Fibroblast of pulmonary artery (primary cell): ENCODE data around the gene TRIM45.
"Not testable (repeated sequence)": the region's sequence is repeated elsewhere in the genome, so short reads cannot be mapped to it uniquely, and the experiment has no call there.

Experiments used
- DNase-seq: peaks from one replicate; pipeline ENCODE4 v3.0.0-alpha.2; 2010; ENCODE audit warnings: low read depth
- H3K4me3 ChIP-seq: replicated peaks from 2 replicates; pipeline ENCODE4 v1.5.1; 2011; ENCODE audit warnings: low read depth, mild to moderate bottlenecking, control low read depth, low read length, moderate library complexity
- TF ChIP-seq, protein P1 (sequence below): IDR thresholded peaks from 2 replicates; pipeline ENCODE4 v1.5.1; 2011; ENCODE audit warnings: mild to moderate bottlenecking, control low read depth, low read length, inconsistent platforms; ENCODE audit errors: missing control alignments

The TRIM45 gene

DNA sequence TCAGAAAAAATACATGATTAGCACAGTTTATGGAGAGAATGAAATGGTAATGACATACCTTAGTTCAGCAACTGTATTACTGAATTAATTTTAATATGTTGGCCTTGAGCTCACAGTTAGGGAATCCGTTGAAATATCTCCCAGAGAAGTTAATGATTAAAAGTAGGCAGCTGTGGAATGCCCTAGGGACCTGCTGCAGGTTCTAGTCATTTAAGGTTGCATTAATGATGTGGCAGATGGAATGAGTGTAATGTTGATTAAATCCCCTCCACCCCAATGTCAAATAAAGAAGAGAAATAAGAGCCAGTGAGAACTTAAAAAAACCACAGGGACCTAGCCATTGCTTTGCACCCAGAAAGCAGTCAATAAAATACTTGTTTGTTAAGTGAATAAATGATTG, 40.3 kb upstream of the TRIM45 start:
- DNase-seq, result no peak
- no peak overlapping the region for H3K4me3 ChIP-seq
- TF ChIP-seq, protein P1, sequence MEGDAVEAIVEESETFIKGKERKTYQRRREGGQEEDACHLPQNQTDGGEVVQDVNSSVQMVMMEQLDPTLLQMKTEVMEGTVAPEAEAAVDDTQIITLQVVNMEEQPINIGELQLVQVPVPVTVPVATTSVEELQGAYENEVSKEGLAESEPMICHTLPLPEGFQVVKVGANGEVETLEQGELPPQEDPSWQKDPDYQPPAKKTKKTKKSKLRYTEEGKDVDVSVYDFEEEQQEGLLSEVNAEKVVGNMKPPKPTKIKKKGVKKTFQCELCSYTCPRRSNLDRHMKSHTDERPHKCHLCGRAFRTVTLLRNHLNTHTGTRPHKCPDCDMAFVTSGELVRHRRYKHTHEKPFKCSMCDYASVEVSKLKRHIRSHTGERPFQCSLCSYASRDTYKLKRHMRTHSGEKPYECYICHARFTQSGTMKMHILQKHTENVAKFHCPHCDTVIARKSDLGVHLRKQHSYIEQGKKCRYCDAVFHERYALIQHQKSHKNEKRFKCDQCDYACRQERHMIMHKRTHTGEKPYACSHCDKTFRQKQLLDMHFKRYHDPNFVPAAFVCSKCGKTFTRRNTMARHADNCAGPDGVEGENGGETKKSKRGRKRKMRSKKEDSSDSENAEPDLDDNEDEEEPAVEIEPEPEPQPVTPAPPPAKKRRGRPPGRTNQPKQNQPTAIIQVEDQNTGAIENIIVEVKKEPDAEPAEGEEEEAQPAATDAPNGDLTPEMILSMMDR, result no peak

GRCh38 chr1:117151305-117151704, 29.8 kb upstream of the TRIM45 start:
- not testable (repeated sequence) for H3K4me3 ChIP-seq, DNase-seq

DNA sequence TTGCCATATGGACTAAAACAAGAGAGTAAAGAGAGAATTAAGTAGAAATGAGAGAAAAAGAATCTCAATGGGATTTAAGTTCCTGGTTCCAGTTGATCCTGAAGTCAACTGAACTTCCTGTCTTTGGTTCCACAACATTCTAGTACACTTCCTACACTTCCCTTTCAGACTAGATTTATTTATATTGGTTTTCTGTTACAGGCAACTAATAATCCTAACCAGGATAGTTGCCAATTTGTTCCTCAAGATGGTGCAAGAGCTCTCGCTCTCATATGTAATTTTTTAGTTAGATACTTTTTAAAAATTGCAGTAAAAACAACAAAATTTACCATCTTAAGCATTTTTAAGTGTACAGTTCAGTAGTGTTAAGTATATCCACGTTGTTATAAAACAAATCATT, 28.8 kb upstream of the TRIM45 start:
- TF ChIP-seq, protein P1, result no peak
- no peak for DNase-seq
- H3K4me3 ChIP-seq, result no peak overlapping the region

DNA sequence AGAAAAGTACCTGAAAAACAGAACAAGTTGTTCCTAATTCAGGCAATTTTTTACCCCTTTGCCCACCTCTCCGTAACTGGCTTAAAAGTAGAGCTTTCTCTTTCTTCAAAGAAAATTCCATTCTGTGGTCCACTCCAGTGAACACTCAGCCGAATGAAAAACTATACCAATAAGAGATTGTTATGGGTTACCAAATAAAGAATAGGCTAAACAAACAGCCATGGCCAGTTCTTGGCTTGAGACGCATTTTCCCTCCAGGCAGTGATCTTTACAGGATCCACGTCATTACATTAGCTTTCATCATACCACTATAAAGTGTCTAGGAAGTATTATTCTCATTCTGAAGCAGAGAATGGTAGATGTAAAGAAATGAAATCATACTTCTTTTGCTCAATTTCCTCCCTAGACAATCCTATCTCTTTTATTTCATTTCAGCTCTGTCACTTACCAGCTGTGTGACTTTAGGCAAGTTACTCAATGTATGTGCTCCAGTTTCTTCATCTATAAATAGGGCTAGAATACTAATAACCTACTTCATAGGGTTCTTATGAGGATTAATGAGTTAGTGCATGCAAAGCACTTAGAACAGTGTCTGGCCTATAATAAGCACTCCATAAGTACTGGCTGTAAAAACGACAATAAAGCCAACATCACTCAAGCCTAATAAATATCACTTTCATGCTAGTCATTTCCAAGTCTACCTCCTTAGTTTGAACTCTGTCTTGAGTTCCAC, 26.5 kb upstream of the TRIM45 start:
- peak; percentile 71 for DNase-seq
- TF ChIP-seq, protein P1, result no peak
- H3K4me3 ChIP-seq, result no peak overlapping the region

- H3K4me3 ChIP-seq, result no peak overlapping the region
- TF ChIP-seq, protein P1, result no peak
- DNase-seq, result no peak
Measured at GRCh38 chr1:117147341-117147831, 25.8 kb upstream of the TRIM45 start.

DNA sequence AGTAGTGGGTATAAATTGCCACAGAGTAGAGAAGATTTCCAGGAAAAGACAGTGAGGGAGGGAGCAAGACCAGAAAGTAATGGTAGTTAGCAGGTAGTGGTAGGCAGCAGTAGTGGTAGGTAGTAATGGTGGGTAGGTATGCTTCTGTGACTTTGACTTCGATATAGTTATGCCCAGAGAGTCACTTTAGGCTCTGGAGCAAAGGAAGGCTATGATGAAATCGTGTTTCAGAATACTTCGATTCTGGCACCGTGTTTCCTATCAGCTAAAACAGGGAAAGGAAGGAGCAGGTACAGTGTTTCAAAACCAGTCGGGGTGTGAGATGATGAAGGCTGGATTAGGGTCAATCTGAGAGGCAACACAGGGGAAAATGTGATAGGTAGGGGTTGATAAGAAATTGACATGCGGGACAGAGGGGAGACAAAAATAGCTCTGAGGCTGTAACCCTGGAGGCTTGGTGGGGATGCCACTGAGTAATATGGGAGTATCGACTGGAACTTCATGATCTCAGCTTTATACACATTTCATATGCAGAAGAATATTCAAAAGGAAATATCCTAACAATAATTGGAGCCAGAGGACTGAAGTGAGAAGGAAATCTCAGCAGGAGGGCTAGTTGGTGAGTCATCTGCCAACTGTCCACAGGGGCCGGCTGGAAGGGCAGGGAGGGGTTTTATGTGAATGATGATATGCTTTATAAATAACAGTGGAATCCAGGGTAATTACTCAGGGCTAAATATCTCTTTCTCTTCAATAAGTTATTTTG, 25.2 kb upstream of the TRIM45 start:
- TF ChIP-seq, protein P1, result no peak
- DNase-seq, result peak; percentile 76
- no peak overlapping the region for H3K4me3 ChIP-seq

DNA sequence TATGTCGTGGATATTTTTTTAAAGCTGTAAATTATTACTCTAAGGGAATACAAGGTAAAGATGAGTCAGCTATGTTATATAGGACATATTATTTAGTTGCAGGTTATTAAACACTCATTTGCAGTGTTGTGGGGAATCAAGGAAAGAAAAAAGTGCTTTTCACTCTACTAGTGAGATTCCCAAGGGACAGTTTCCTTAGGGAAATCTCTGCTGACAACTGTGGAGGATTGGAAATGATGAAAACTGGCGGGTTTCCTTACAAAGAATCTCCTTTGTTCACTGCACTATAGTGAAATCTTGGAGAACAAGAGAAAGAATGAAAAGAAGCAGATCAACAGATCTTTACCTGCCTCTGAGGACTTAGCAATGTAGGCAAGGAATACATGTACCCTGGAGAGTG, 24.5 kb upstream of the TRIM45 start:
- no peak for DNase-seq
- TF ChIP-seq, protein P1, result no peak
- no peak overlapping the region for H3K4me3 ChIP-seq
